CD4-positive, CD25-positive, alpha-beta regulatory T cell (primary cell): ENCODE results near the gene EXOC3L1. TPM values are rescaled to one million over a fixed set of nuclear protein-coding genes. Genes with fewer than 3 reads are reported as not detected.
A peak's percentile ranks its signal among the peaks of the same experiment; 100 is the strongest.

Experiments used
- ATAC-seq, 2 donors: fragments of 150-1000 bp; cut with Tn5 transposase; one replicate each; pipeline ENCODE4 v1.10.0; 2021; ENCODE audit warnings: low read depth in 2 of 2, moderate number of reproducible peaks in 2 of 2, moderate library complexity in 1 of 2
- DNase-seq, 3 donors: peaks; one replicate each; pipeline versions ENCODE4 v3.0.0 to v3.0.0-alpha.2; 2012 to 2022; ENCODE audit warnings: mixed read lengths in 1 of 3
- H3K27ac ChIP-seq: one replicate; pipeline ENCODE4 v1.7.0; 2013; ENCODE audit warnings: mild to moderate bottlenecking, low read length; ENCODE audit not compliant: insufficient read depth, poor library complexity, severe bottlenecking
- H3K27me3 ChIP-seq: one replicate; pipeline ENCODE4 v1.7.0; 2013; ENCODE audit warnings: low read length; ENCODE audit not compliant: control insufficient read depth, insufficient read depth
- H3K36me3 ChIP-seq: one replicate; pipeline ENCODE4 v1.7.0; 2013; ENCODE audit warnings: mild to moderate bottlenecking, low read length, moderate library complexity; ENCODE audit not compliant: control insufficient read depth, insufficient read depth
- H3K4me1 ChIP-seq: 2 replicates; pipeline ENCODE4 v1.7.0; 2013; ENCODE audit warnings: mild to moderate bottlenecking, low read length; ENCODE audit not compliant: insufficient read depth, control insufficient read depth, poor library complexity, severe bottlenecking
- H3K4me3 ChIP-seq: one replicate; pipeline ENCODE4 v1.7.0; 2013; ENCODE audit warnings: low read depth, mild to moderate bottlenecking, low read length, moderate library complexity
- H3K9me3 ChIP-seq, 2 experiments: 1 replicate in 1 of 2; 2 replicates in 1 of 2; pipeline ENCODE4 v1.7.0; 2013; ENCODE audit warnings: low read length in 2 of 2, mild to moderate bottlenecking in 1 of 2, moderate library complexity in 1 of 2; ENCODE audit not compliant: control insufficient read depth in 2 of 2
- H3K27ac Mint-ChIP-seq, 3 donors: one replicate each; pipeline ENCODE4 v1.8.0; 2020 to 2022; ENCODE audit warnings: mild to moderate bottlenecking in 3 of 3, mixed read lengths in 3 of 3, moderate library complexity in 2 of 3
- H3K27me3 Mint-ChIP-seq: one replicate; pipeline ENCODE4 v1.8.0; 2022; ENCODE audit warnings: mild to moderate bottlenecking, mixed read lengths
- H3K36me3 Mint-ChIP-seq: one replicate; pipeline ENCODE4 v1.8.0; 2020; ENCODE audit warnings: mixed read lengths
- H3K4me1 Mint-ChIP-seq, 4 donors: one replicate each; pipeline ENCODE4 v1.8.0; 2020 to 2022; ENCODE audit warnings: mixed read lengths in 4 of 4, mild to moderate bottlenecking in 1 of 4
- H3K4me3 Mint-ChIP-seq, 4 donors: one replicate each; pipeline ENCODE4 v1.8.0; 2020 to 2022; ENCODE audit warnings: mild to moderate bottlenecking in 4 of 4, mixed read lengths in 4 of 4, moderate library complexity in 3 of 4
- H3K9me3 Mint-ChIP-seq, 7 donors: one replicate each; pipeline ENCODE4 v1.8.0; 2020 to 2022; ENCODE audit warnings: mixed read lengths in 7 of 7, mild to moderate bottlenecking in 3 of 7, moderate library complexity in 2 of 7
- polyA plus RNA-seq, 4 donors: library from polyadenylated mRNA; unstranded; fragments of 300-500 nt; fragmentation: Illumina TruSeq; gene quantifications; one replicate each; pipeline ENCODE4 v1.2.3, GENCODE V29; 2021
- total RNA-seq: library from RNA; stranded (reverse); gene quantifications from one replicate; pipeline ENCODE4 v1.2.3, GENCODE V29; 2022

Gene EXOC3L1
- total and polyA plus RNA-seq, 5 donors from 2014 or later, result 0.25 to 0.86 (median 0.35) TPM; not detected in 2

GRCh38 chr16:67173323-67173722 lies 16.6 kb downstream of the EXOC3L1 start:
- Mint-ChIP-seq H3K4me3 (peak overlapping the region in 3 of 4 donors; percentile 82 to 89 (median 83)), H3K4me1 (peaks cover 5 to 31% (median 17%) of the 10 kb centered on the region in 4 donors), H3K36me3 (no peaks in the 10 kb centered on the region), H3K27me3 (peaks cover 67% of the 10 kb centered on the region), H3K27ac (peak overlapping the region in 1 of 3 donors; percentile 68), H3K9me3 (peaks cover 0 to 3% (median 0%) of the 10 kb centered on the region in 7 donors)
- Histone ChIP-seq H3K27me3 (peaks cover 18% of the 10 kb centered on the region), H3K36me3 (no peaks in the 10 kb centered on the region), H3K4me1 (peaks cover 39% of the 10 kb centered on the region), H3K27ac (no peak overlapping the region), H3K9me3 (no peaks in the 10 kb centered on the region), H3K4me3 (peak overlapping the region; percentile 37)
- no peak for DNase-seq
- no peak for ATAC-seq

DNA sequence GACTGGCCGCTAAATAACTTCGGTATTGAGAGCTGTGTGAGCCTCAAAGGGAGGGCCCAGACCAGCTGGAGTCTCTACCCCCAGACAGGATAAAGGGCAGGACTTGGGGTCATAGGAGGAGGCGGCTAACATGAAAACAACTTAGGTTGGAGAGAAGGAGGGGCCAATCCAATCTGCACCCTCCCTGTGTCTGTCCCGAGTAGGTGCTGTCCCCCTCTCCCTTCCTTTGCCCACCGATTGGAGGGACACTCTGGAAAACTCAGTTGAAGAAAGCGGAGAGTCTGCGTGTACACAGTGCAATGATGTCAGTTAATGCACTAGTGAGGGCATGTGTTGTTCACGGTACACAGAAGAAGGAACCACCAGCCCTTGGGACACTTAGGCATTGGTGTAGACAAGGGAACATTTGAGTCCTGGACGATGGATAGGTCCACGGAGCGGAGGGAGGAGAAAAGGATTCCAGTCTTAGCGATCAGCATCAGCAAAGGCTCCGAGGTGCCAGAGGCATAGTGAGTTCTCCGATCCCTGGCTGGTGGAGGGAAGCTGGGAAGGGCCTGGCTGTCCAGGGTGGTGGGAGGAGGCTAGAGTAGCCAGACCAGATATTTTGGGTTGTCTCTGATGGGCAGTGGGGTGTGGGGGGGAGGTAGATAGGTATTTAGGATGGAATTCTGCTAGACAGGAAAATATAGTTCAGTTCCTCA lies 18.8 kb downstream of the EXOC3L1 start:
- H3K27me3 ChIP-seq, result peaks cover 28% of the 10 kb centered on the region
- H3K9me3 ChIP-seq, result no peaks in the 10 kb centered on the region
- peak overlapping the region in 1 of 3 donors; percentile 26 for H3K27ac Mint-ChIP-seq
- no peaks in the 10 kb centered on the region for H3K36me3 ChIP-seq
- no peaks in the 10 kb centered on the region for H3K36me3 Mint-ChIP-seq
- H3K4me1 ChIP-seq, result peaks cover 32% of the 10 kb centered on the region
- H3K4me3 ChIP-seq, result no peak overlapping the region
- H3K4me3 Mint-ChIP-seq, result peak overlapping the region in 1 of 4 donors; percentile 6
- H3K9me3 Mint-ChIP-seq, result peaks cover 0 to 2% (median 0%) of the 10 kb centered on the region in 7 donors
- no peak overlapping the region for H3K27ac ChIP-seq
- H3K27me3 Mint-ChIP-seq, result peaks cover 80% of the 10 kb centered on the region
- ATAC-seq (no peak), DNase-seq (no peak)
- peaks cover 5 to 30% (median 15%) of the 10 kb centered on the region in 4 donors for H3K4me1 Mint-ChIP-seq

- no peak within 1 kb of the TSS for H3K4me3 ChIP-seq
- no peaks in the 10 kb centered on the region for H3K9me3 ChIP-seq
- H3K9me3 Mint-ChIP-seq, result peaks cover 0 to 2% (median 0%) of the 10 kb centered on the region in 7 donors
- peak within 1 kb of the TSS in 1 of 3 donors; percentile 26 for H3K27ac Mint-ChIP-seq
- ATAC-seq (no peak), DNase-seq (peak in 1 of 3 donors; percentile 62)
- H3K36me3 Mint-ChIP-seq, result no peaks in the 10 kb centered on the region
- no peak within 1 kb of the TSS for H3K27ac ChIP-seq
- peaks cover 40% of the 10 kb centered on the region for H3K4me1 ChIP-seq
- peaks cover 5 to 31% (median 14%) of the 10 kb centered on the region in 4 donors for H3K4me1 Mint-ChIP-seq
- peaks cover 28% of the 10 kb centered on the region for H3K27me3 ChIP-seq
- peak within 1 kb of the TSS; percentile 5 to 38 (median 10) for H3K4me3 Mint-ChIP-seq
- H3K27me3 Mint-ChIP-seq, result peaks cover 75% of the 10 kb centered on the region
- no peaks in the 10 kb centered on the region for H3K36me3 ChIP-seq
These were observed 19.6 kb downstream of the EXOC3L1 start, which contains the start of gene NOL3 for GRCh38 chr16:67170168-67170948. NOL3 (plus strand) TSS chr16:67170538.

GRCh38 chr16:67169642-67170167 lies 20.2 kb downstream of the EXOC3L1 start:
- H3K4me3 ChIP-seq, result no peak overlapping the region
- Mint-ChIP-seq H3K27ac (no peak overlapping the region), H3K9me3 (peaks cover 0 to 2% (median 0%) of the 10 kb centered on the region in 7 donors), H3K4me3 (peak overlapping the region in 3 of 4 donors; percentile 3 to 38 (median 5)), H3K4me1 (peaks cover 5 to 34% (median 15%) of the 10 kb centered on the region in 4 donors), H3K36me3 (no peaks in the 10 kb centered on the region), H3K27me3 (peaks cover 79% of the 10 kb centered on the region)
- no peaks in the 10 kb centered on the region for H3K9me3 ChIP-seq
- DNase-seq (peak in 1 of 3 donors; percentile 44), ATAC-seq (no peak)
- no peak overlapping the region for H3K27ac ChIP-seq
- no peaks in the 10 kb centered on the region for H3K36me3 ChIP-seq
- peaks cover 28% of the 10 kb centered on the region for H3K27me3 ChIP-seq
- peaks cover 44% of the 10 kb centered on the region for H3K4me1 ChIP-seq

- H3K36me3 ChIP-seq, result no peaks in the 10 kb centered on the region
- no peak for DNase-seq
- ATAC-seq, result no peak
- Mint-ChIP-seq H3K27me3 (peaks cover 84% of the 10 kb centered on the region), H3K4me1 (peaks cover 5 to 36% (median 15%) of the 10 kb centered on the region in 4 donors), H3K27ac (no peak overlapping the region), H3K9me3 (peaks cover 0 to 2% (median 0%) of the 10 kb centered on the region in 7 donors), H3K36me3 (no peaks in the 10 kb centered on the region), H3K4me3 (peak overlapping the region in 1 of 4 donors; percentile 38)
- no peak overlapping the region for H3K27ac ChIP-seq
- no peaks in the 10 kb centered on the region for H3K9me3 ChIP-seq
- H3K4me3 ChIP-seq, result no peak overlapping the region
- H3K4me1 ChIP-seq, result peaks cover 43% of the 10 kb centered on the region
- peaks cover 28% of the 10 kb centered on the region for H3K27me3 ChIP-seq
These were observed 20.9 kb downstream of the EXOC3L1 start for GRCh38 chr16:67169011-67169451.

DNA sequence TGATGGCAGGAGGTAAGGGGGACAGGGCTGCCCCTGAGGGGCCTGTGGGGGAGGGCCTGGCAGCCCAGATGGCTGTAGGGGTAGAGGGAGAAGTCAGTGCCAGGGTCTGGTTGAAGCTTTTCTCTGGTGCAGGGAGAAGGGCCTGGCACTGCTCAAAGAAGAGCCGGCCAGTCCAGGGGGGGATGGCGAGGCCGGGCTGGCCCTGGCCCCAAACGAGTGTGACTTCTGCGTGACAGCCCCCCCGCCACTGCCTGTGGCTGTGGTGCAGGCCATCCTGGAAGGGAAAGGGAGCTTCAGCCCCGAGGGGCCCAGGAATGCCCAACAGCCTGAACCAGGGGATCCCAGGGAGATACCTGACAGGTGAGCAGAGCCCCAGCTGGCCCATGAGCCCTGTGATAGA lies 22.3 kb downstream of the EXOC3L1 start:
- H3K9me3 ChIP-seq, result no peaks in the 10 kb centered on the region
- peaks cover 20% of the 10 kb centered on the region for H3K27me3 ChIP-seq
- DNase-seq (no peak), ATAC-seq (no peak)
- Mint-ChIP-seq H3K36me3 (no peaks in the 10 kb centered on the region), H3K4me1 (peaks cover 0 to 30% (median 8%) of the 10 kb centered on the region in 4 donors), H3K9me3 (peaks cover 0 to 2% (median 0%) of the 10 kb centered on the region in 7 donors), H3K27ac (no peak overlapping the region), H3K4me3 (peak overlapping the region in 2 of 4 donors; percentile 5 to 68), H3K27me3 (peaks cover 78% of the 10 kb centered on the region)
- H3K36me3 ChIP-seq, result no peaks in the 10 kb centered on the region
- H3K27ac ChIP-seq, result no peak overlapping the region
- no peak overlapping the region for H3K4me3 ChIP-seq
- H3K4me1 ChIP-seq, result peaks cover 50% of the 10 kb centered on the region

DNA sequence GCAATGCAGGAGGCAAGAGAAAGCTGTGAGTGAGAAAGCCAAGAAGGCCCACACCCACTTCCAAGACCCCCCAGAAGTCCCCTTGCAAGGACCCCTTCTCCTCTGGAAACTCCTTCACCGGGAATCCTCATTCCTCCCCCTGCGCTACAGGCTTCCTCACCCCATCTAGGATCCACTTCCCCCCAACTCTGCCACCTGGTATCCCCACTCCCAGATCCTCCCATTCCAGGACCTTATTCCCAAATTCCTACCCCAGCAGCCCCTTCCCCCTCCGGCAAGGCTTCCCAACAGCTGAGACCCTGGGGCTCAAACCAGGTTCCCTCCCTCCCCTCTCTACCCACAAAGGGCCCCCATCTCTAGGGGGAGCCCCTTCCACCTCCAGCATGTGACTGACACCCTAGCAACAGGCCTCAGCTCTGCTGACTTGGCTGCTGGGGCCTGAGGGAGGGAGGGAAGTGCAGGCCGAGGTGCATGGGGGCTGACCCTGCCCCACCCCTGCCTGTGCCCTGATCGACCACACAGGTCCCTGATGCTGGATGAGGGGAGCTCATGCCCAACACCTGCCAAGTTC lies 23.3 kb downstream of the EXOC3L1 start:
- H3K27me3 Mint-ChIP-seq, result peaks cover 80% of the 10 kb centered on the region
- H3K27me3 ChIP-seq, result peaks cover 19% of the 10 kb centered on the region
- DNase-seq (no peak), ATAC-seq (no peak)
- no peaks in the 10 kb centered on the region for H3K36me3 ChIP-seq
- peaks cover 52% of the 10 kb centered on the region for H3K4me1 ChIP-seq
- no peak overlapping the region for H3K27ac ChIP-seq
- peaks cover 4 to 37% (median 11%) of the 10 kb centered on the region in 4 donors for H3K4me1 Mint-ChIP-seq
- H3K27ac Mint-ChIP-seq, result peak overlapping the region in 1 of 3 donors; percentile 48
- no peaks in the 10 kb centered on the region for H3K36me3 Mint-ChIP-seq
- H3K9me3 Mint-ChIP-seq, result peaks cover 0 to 2% (median 0%) of the 10 kb centered on the region in 7 donors
- no peak overlapping the region for H3K4me3 ChIP-seq
- H3K9me3 ChIP-seq, result no peaks in the 10 kb centered on the region
- peak overlapping the region in 1 of 4 donors; percentile 24 for H3K4me3 Mint-ChIP-seq
